Neural progenitor cell (in vitro differentiated cells): ENCODE measurements around the gene ADPGK. TPM values are rescaled to one million over a fixed set of nuclear protein-coding genes. Genes with fewer than 3 reads are reported as not detected.

Experiments
- DNase-seq: peaks from one replicate; pipeline ENCODE4 v3.0.0-alpha.2; 2016; ENCODE audit warnings: low spot score
- H2AFZ ChIP-seq: fragments of 200-600 bp; sonication (generic); replicated peaks from 2 replicates; pipeline ENCODE4 v1.6.1; 2016; ENCODE audit warnings: antibody characterized with exemption
- H3F3A ChIP-seq: fragments of 200-600 bp; sonication (generic); 2 replicates; pipeline ENCODE4 v1.6.1; 2016; ENCODE audit warnings: antibody characterized with exemption, low read depth
- H3K27ac ChIP-seq: fragments of 200-600 bp; sonication (generic); 2 replicates; pipeline ENCODE4 v1.5.1; 2016; ENCODE audit warnings: mild to moderate bottlenecking
- H3K27me3 ChIP-seq: fragments of 200-600 bp; sonication (generic); 2 replicates; pipeline ENCODE4 v1.6.1; 2016; ENCODE audit warnings: mild to moderate bottlenecking, moderate library complexity
- H3K36me3 ChIP-seq: fragments of 200-600 bp; sonication (generic); 2 replicates; pipeline ENCODE4 v1.5.1; 2016
- H3K4me1 ChIP-seq: fragments of 200-600 bp; sonication (generic); 2 replicates; pipeline ENCODE4 v1.6.1; 2016; ENCODE audit warnings: mixed run types
- H3K4me2 ChIP-seq: fragments of 200-600 bp; sonication (generic); 2 replicates; pipeline ENCODE4 v1.6.1; 2016
- H3K4me3 ChIP-seq: fragments of 200-600 bp; sonication (generic); 2 replicates; pipeline ENCODE4 v1.5.1; 2016
- H3K79me2 ChIP-seq: fragments of 200-600 bp; sonication (generic); 2 replicates; pipeline ENCODE4 v1.6.1; 2016; ENCODE audit warnings: low read depth
- H3K9ac ChIP-seq: fragments of 200-600 bp; sonication (generic); 2 replicates; pipeline ENCODE4 v1.6.1; 2016
- H3K9me3 ChIP-seq: fragments of 200-600 bp; sonication (generic); 2 replicates; pipeline ENCODE4 v1.5.1; 2016; ENCODE audit warnings: low read depth
- H4K20me1 ChIP-seq: fragments of 200-600 bp; sonication (generic); 2 replicates; pipeline ENCODE4 v1.6.1; 2016; ENCODE audit warnings: low read depth
- H3K27ac Mint-ChIP-seq: 3 replicates; pipeline ENCODE4 v1.8.0; 2021; ENCODE audit warnings: mixed read lengths
- H3K27me3 Mint-ChIP-seq: 2 replicates; pipeline ENCODE4 v1.8.0; 2022; ENCODE audit warnings: low read depth, mild to moderate bottlenecking, inconsistent platforms, moderate library complexity, mixed read lengths; ENCODE audit not compliant: insufficient read depth
- H3K36me3 Mint-ChIP-seq: 3 replicates; pipeline ENCODE4 v1.8.0; 2021; ENCODE audit warnings: mixed read lengths
- H3K4me1 Mint-ChIP-seq: 3 replicates; pipeline ENCODE4 v1.8.0; 2021; ENCODE audit warnings: mixed read lengths
- H3K4me3 Mint-ChIP-seq: 3 replicates; pipeline ENCODE4 v1.8.0; 2021; ENCODE audit warnings: mild to moderate bottlenecking, moderate library complexity, mixed read lengths
- H3K9me3 Mint-ChIP-seq: 3 replicates; pipeline ENCODE4 v1.8.0; 2020; ENCODE audit warnings: mixed read lengths
- EZH2 ChIP-seq: fragments of 200-600 bp; sonication (generic); IDR thresholded peaks from 2 replicates; pipeline ENCODE4 v1.6.1; 2017; ENCODE audit warnings: antibody characterized with exemption, mild to moderate bottlenecking, moderate library complexity
- EZH2phosphoT487 ChIP-seq: fragments of 200-600 bp; sonication (generic); IDR thresholded peaks from 2 replicates; pipeline ENCODE4 v1.6.1; 2017; ENCODE audit warnings: antibody characterized with exemption
- total RNA-seq: library from RNA; depleted of rRNA; stranded (reverse); fragments of >200 nt; gene quantifications from 2 replicates; pipeline ENCODE4 v1.2.3, GENCODE V29; 2015; ENCODE audit warnings: low replicate concordance
- TF ChIP-seq, protein P1 (sequence below): fragments of 200-600 bp; sonication (generic); IDR thresholded peaks from 2 replicates; pipeline ENCODE4 v1.5.1; 2017; ENCODE audit warnings: antibody characterized with exemption, mild to moderate bottlenecking

Gene ADPGK
- total RNA-seq, 1 donor from 2014 or later, result 43.8 TPM

DNA sequence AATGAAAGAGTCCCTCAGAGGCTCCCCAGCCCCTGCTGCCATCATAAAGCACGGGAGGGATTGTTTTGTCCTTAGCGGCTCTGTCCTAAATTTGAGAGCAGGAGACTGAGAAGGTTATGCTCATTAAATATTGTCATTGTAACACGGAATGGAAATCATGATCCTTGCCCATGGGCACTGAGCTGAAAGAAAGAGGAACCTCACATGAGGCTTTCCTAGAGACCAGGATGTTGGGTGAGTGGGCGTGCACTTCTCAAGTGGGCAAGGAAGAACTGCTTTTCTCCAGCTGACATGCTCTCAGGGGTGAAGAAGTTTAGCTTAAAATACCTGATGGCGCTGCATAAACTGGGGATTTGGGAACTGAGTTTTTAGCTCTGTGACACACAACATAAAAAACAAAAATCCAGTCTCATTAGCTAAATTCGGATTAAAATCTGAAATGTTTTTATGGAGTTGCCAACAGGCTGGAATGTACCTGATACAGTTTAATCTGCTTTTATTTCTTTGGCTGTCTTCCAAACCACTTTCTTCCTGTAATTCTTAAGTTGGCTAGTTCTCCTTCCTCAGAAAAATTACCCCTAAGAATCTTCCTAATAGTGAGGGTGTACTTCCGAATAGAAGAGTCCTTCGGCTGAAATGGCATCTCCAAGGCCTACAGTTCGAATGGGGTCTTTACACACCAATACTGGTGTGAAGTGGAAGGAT is 31.7 kb downstream of the ADPGK start:
- no peak for TF ChIP-seq EZH2
- TF ChIP-seq EZH2phosphoT487, result no peak
- Mint-ChIP-seq H3K9me3 (no peaks in the 10 kb centered on the region), H3K36me3 (peaks cover 15% of the 10 kb centered on the region), H3K4me3 (no peak overlapping the region), H3K4me1 (no peaks in the 10 kb centered on the region), H3K27me3 (no peaks in the 10 kb centered on the region), H3K27ac (no peak overlapping the region)
- H3K27ac ChIP-seq, result no peak overlapping the region
- H3K4me3 ChIP-seq, result no peak overlapping the region
- DNase-seq, result no peak
- no peaks in the 10 kb centered on the region for H3K36me3 ChIP-seq
- no peaks in the 10 kb centered on the region for H3F3A ChIP-seq
- H4K20me1 ChIP-seq, result no peaks in the 10 kb centered on the region
- no peak overlapping the region for H3K4me2 ChIP-seq
- no peaks in the 10 kb centered on the region for H3K27me3 ChIP-seq
- H3K9me3 ChIP-seq, result no peaks in the 10 kb centered on the region
- H3K9ac ChIP-seq, result no peak overlapping the region
- no peak overlapping the region for H2AFZ ChIP-seq
- no peaks in the 10 kb centered on the region for H3K4me1 ChIP-seq
- H3K79me2 ChIP-seq, result no peaks in the 10 kb centered on the region

DNA sequence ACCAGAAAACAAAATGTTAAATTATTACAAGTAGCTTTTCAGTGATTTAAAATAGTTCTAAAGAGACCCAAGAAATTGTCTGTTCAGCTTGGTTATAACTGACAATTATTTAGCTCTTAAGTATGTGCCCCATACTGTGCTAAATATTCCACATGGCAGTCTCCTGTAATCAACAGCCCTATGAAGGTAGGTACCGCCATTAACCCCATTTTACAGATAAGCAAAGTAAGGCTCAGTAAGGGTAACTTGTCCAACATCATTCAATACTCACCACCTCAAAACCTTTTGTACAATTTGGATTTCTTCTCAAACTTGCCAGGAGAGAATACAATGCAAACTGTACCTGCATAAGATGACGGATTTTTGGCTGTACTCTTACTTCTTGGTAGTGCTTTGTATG is 33.9 kb downstream of the ADPGK start:
- no peak for DNase-seq
- no peak overlapping the region for H3K9ac ChIP-seq
- Mint-ChIP-seq H3K4me1 (no peaks in the 10 kb centered on the region), H3K9me3 (no peaks in the 10 kb centered on the region), H3K4me3 (no peak overlapping the region), H3K36me3 (peaks cover 8% of the 10 kb centered on the region), H3K27me3 (no peaks in the 10 kb centered on the region), H3K27ac (no peak overlapping the region)
- no peak overlapping the region for H2AFZ ChIP-seq
- no peak overlapping the region for H3K4me3 ChIP-seq
- H3K4me1 ChIP-seq, result no peaks in the 10 kb centered on the region
- H3K27me3 ChIP-seq, result no peaks in the 10 kb centered on the region
- H3F3A ChIP-seq, result no peaks in the 10 kb centered on the region
- TF ChIP-seq EZH2phosphoT487 (no peak), EZH2 (no peak)
- TF ChIP-seq, protein P1, sequence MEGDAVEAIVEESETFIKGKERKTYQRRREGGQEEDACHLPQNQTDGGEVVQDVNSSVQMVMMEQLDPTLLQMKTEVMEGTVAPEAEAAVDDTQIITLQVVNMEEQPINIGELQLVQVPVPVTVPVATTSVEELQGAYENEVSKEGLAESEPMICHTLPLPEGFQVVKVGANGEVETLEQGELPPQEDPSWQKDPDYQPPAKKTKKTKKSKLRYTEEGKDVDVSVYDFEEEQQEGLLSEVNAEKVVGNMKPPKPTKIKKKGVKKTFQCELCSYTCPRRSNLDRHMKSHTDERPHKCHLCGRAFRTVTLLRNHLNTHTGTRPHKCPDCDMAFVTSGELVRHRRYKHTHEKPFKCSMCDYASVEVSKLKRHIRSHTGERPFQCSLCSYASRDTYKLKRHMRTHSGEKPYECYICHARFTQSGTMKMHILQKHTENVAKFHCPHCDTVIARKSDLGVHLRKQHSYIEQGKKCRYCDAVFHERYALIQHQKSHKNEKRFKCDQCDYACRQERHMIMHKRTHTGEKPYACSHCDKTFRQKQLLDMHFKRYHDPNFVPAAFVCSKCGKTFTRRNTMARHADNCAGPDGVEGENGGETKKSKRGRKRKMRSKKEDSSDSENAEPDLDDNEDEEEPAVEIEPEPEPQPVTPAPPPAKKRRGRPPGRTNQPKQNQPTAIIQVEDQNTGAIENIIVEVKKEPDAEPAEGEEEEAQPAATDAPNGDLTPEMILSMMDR, result no peak
- H3K36me3 ChIP-seq, result no peaks in the 10 kb centered on the region
- no peaks in the 10 kb centered on the region for H3K9me3 ChIP-seq
- no peaks in the 10 kb centered on the region for H4K20me1 ChIP-seq
- no peak overlapping the region for H3K4me2 ChIP-seq
- H3K27ac ChIP-seq, result no peak overlapping the region
- no peaks in the 10 kb centered on the region for H3K79me2 ChIP-seq

DNA sequence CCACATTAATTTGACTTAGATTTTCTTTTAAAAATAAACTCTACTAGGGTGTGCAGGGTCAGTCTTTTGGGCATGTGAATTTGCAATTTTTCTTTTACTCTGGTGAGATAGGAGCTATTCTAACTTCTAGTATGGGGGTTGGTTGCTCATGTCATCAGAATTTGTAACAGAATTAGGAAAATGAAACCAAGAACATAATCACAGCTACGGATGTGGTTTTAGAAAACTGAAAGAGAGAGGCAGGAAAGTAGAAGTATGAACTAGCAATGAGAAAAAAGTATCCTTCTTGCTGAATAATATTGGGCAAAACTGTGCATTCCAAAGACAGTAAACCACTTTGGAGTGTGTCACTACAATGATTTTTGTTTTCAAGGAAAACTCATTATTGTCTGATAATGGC is 43.3 kb downstream of the ADPGK start:
- Histone ChIP-seq H3F3A (no peaks in the 10 kb centered on the region), H3K36me3 (peaks cover 11% of the 10 kb centered on the region), H3K4me1 (no peaks in the 10 kb centered on the region), H3K79me2 (no peaks in the 10 kb centered on the region), H2AFZ (no peak overlapping the region), H3K4me3 (no peak overlapping the region), H4K20me1 (no peaks in the 10 kb centered on the region), H3K27ac (no peak overlapping the region), H3K9ac (no peak overlapping the region), H3K9me3 (no peaks in the 10 kb centered on the region), H3K27me3 (no peaks in the 10 kb centered on the region), H3K4me2 (no peak overlapping the region)
- TF ChIP-seq, protein P1, result no peak
- TF ChIP-seq EZH2, result no peak
- TF ChIP-seq EZH2phosphoT487, result no peak
- Mint-ChIP-seq H3K9me3 (no peaks in the 10 kb centered on the region), H3K27ac (no peak overlapping the region), H3K4me3 (no peak overlapping the region), H3K4me1 (no peaks in the 10 kb centered on the region), H3K27me3 (no peaks in the 10 kb centered on the region), H3K36me3 (peaks cover 37% of the 10 kb centered on the region)
- DNase-seq, result no peak

DNA sequence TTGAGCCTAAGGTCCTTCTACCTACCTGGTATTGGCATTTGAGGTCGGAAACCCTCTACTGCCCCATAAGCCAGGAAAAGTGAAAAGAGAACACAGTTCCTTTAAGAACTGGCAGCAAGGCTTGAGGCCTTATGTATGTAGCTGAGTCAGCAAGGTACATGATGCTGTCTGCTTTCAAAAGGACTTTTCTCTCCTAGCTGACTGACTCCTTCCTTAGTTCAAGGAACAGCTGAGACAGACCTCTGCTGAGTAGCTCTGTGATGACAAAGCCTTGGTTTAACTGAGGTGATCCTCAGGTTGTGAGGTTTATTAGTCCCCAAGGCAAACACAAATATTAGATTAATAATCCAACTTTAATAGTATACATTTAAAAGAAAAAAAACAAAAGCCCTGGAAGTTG is 45.8 kb downstream of the ADPGK start:
- Mint-ChIP-seq H3K9me3 (no peaks in the 10 kb centered on the region), H3K27ac (no peak overlapping the region), H3K4me1 (no peaks in the 10 kb centered on the region), H3K4me3 (no peak overlapping the region), H3K27me3 (no peaks in the 10 kb centered on the region), H3K36me3 (peaks cover 38% of the 10 kb centered on the region)
- H4K20me1 ChIP-seq, result no peaks in the 10 kb centered on the region
- H3K9ac ChIP-seq, result no peak overlapping the region
- H3K4me3 ChIP-seq, result no peak overlapping the region
- H3F3A ChIP-seq, result no peaks in the 10 kb centered on the region
- no peak overlapping the region for H3K27ac ChIP-seq
- H3K79me2 ChIP-seq, result no peaks in the 10 kb centered on the region
- H3K9me3 ChIP-seq, result no peaks in the 10 kb centered on the region
- H2AFZ ChIP-seq, result no peak overlapping the region
- H3K4me2 ChIP-seq, result no peak overlapping the region
- peaks cover 11% of the 10 kb centered on the region for H3K36me3 ChIP-seq
- no peak for TF ChIP-seq EZH2
- no peak for TF ChIP-seq EZH2phosphoT487
- TF ChIP-seq, protein P1, result no peak
- DNase-seq, result no peak
- no peaks in the 10 kb centered on the region for H3K27me3 ChIP-seq
- H3K4me1 ChIP-seq, result no peaks in the 10 kb centered on the region
